MCF 10A (cell line): ENCODE results near the gene IL1RL2. TPM values are rescaled to one million over a fixed set of nuclear protein-coding genes. Genes with fewer than 3 reads are reported as not detected.
A peak's percentile ranks its signal among the peaks of the same experiment; 100 is the strongest.

Experiments
- BruUV-seq: library from RNA; stranded (reverse); fragments of 400-500 nt; replicated peaks from 2 replicates; lab custom pipeline; 2021; lab: Mats Ljungman, UMichigan
- CTCF ChIA-PET: fragments of 300-600 bp; sonication (Branson Sonifier 250); formaldehyde crosslinking; extraction: SDS; loops from one replicate; lab custom pipeline; 2021; ENCODE audit warnings: antibody characterized with exemption, inconsistent platforms; lab: Yijun Ruan, JAX
- POLR2A ChIA-PET: fragments of 300-600, 350-650 bp; sonication (Branson Sonifier 250); formaldehyde crosslinking; extraction: SDS; loops from one replicate; lab custom pipeline; 2020; ENCODE audit warnings: antibody characterized with exemption, inconsistent platforms; lab: Yijun Ruan, JAX
- DNase-seq: peaks from one replicate; pipeline ENCODE4 v3.0.0-alpha.2; 2018; ENCODE audit not compliant: unreplicated experiment
- H3K27ac Mint-ChIP-seq: one replicate; pipeline ENCODE4 v1.8.0; 2022; ENCODE audit warnings: mild to moderate bottlenecking, low read depth, mixed read lengths; ENCODE audit not compliant: unreplicated experiment
- H3K27me3 Mint-ChIP-seq: one replicate; pipeline ENCODE4 v1.8.0; 2022; ENCODE audit warnings: mixed read lengths; ENCODE audit not compliant: insufficient read depth, unreplicated experiment
- H3K36me3 Mint-ChIP-seq: one replicate; pipeline ENCODE4 v1.8.0; 2022; ENCODE audit warnings: mild to moderate bottlenecking, moderate library complexity, mixed read lengths; ENCODE audit not compliant: insufficient read depth, unreplicated experiment
- H3K4me1 Mint-ChIP-seq: one replicate; pipeline ENCODE4 v1.8.0; 2022; ENCODE audit warnings: mixed read lengths; ENCODE audit not compliant: insufficient read depth, unreplicated experiment
- H3K4me3 Mint-ChIP-seq: one replicate; pipeline ENCODE4 v1.8.0; 2022; ENCODE audit warnings: mild to moderate bottlenecking, moderate library complexity, mixed read lengths; ENCODE audit not compliant: unreplicated experiment
- H3K9me3 Mint-ChIP-seq: one replicate; pipeline ENCODE4 v1.8.0; 2022; ENCODE audit warnings: mixed read lengths; ENCODE audit not compliant: unreplicated experiment
- intact Hi-C: fragments of 100-400 bp; cut with micrococcal nuclease; formaldehyde crosslinking; loops from 2 replicates; pipeline ENCODE4 v1.14.1; 2022
- total RNA-seq: library from RNA; stranded (reverse); gene quantifications from 2 replicates; pipeline ENCODE4 v1.2.3, GENCODE V29; 2022
- TF ChIP-seq, protein P1 (sequence below): fragments of 200-600 bp; IDR thresholded peaks from one replicate; pipeline ENCODE4 v1.8.0; 2022; ENCODE audit warnings: antibody characterized with exemption, mild to moderate bottlenecking; ENCODE audit not compliant: unreplicated experiment

IL1RL2 gene
- total RNA-seq, 1 experiment from 2014 or later: not detected

DNA sequence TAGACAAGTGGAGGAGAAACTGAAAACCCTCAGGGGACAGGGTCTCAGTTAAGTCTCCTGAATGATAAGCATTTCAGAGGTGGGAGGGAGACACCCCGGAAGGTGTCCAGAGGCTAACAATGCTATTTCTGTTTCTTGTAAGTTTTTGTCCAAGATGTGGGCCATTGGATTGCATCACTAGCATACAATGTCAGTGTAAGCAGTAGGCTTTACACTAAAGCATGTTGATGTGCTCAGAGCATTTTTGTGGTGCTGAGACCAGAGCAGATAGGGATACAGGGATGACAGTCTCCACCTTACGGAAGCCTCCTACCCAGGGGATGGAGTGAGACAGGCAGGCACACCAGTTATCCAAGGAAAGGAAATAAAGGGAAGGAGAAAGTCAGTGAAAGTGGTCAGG, 46.4 kb upstream of the IL1RL2 start:
- Mint-ChIP-seq H3K9me3 (peaks cover 4% of the 10 kb centered on the region), H3K27ac (no peak overlapping the region), H3K36me3 (peaks cover 6% of the 10 kb centered on the region), H3K4me3 (no peak overlapping the region), H3K27me3 (no peaks in the 10 kb centered on the region), H3K4me1 (no peaks in the 10 kb centered on the region)
- intact Hi-C loops: no loop called here
- DNase-seq: no peak
- no TSS peak for BruUV-seq
- ChIA-PET POLR2A (interaction anchor here (1.2 kb wide), 1 partner anchor 14 kb away, joined by 4 read pairs; no protein-coding TSS in a partner anchor), CTCF (interaction anchor here (0.7 to 2.1 kb wide), 4 partner anchors 26 to 1495 kb away, joined by 3 to 13 read pairs (median 4); no protein-coding TSS in a partner anchor)
- TF ChIP-seq, protein P1, sequence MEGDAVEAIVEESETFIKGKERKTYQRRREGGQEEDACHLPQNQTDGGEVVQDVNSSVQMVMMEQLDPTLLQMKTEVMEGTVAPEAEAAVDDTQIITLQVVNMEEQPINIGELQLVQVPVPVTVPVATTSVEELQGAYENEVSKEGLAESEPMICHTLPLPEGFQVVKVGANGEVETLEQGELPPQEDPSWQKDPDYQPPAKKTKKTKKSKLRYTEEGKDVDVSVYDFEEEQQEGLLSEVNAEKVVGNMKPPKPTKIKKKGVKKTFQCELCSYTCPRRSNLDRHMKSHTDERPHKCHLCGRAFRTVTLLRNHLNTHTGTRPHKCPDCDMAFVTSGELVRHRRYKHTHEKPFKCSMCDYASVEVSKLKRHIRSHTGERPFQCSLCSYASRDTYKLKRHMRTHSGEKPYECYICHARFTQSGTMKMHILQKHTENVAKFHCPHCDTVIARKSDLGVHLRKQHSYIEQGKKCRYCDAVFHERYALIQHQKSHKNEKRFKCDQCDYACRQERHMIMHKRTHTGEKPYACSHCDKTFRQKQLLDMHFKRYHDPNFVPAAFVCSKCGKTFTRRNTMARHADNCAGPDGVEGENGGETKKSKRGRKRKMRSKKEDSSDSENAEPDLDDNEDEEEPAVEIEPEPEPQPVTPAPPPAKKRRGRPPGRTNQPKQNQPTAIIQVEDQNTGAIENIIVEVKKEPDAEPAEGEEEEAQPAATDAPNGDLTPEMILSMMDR: no peak

DNA sequence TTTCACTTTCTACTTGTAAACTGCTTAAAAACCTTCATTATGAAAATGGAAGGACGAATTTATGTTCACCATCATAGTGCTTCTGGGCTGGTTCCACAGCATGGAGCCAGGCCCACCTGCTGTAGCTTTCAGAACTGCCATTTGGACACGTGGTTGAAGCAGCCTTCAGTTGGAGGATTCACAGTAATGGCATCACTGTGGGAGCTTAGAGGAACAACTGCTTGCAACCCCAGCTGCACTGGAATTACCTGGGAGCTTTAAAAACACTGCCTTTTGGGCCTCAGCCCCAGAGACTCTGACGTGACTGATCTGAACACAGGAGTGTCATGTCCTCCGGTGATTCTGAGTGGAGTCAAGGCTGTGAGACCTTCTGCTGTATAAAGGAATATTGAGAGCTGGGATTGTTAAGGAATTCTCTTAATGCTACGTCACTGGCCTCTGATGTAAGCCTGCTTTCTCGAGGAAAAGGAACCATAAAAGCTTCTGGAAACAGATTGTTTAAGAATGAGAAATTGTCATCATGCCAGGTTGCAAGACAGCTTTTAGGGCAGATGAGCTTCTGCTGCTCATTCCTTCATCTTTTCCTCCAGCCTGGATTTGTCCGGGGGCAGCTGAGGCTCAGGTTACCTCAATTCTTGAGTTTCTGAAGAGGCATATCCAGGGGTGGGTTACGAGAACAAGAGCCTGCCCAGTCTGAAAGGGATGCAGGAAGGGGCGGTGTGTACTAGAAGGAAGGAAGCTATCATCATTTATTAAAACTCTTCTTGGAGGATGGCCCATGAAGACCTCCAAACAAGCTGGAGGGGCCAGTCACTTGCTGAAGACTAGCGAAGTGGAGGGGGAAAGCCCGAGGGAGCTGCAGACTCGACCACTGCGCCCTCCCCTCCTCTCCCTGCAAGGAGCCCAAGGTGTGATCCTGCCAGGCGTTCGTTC, 45.5 kb upstream of the IL1RL2 start:
- TF ChIP-seq, protein P1: no peak
- BruUV-seq: no TSS peak
- intact Hi-C loops: no loop called here
- Mint-ChIP-seq H3K27me3 (no peaks in the 10 kb centered on the region), H3K27ac (no peak overlapping the region), H3K9me3 (peaks cover 8% of the 10 kb centered on the region), H3K4me3 (peak overlapping the region; percentile 73), H3K4me1 (no peaks in the 10 kb centered on the region), H3K36me3 (peaks cover 6% of the 10 kb centered on the region)
- CTCF ChIA-PET: interaction anchor here (0.6 to 3.3 kb wide), 11 partner anchors 13 to 258 kb away, joined by 3 to 27 read pairs (median 5); no protein-coding TSS in a partner anchor
- POLR2A ChIA-PET: interaction anchor here (0.7 to 3.5 kb wide), 11 partner anchors 9 to 302 kb away, joined by 3 to 29 read pairs (median 4); no protein-coding TSS in a partner anchor
- no peak for DNase-seq

DNA sequence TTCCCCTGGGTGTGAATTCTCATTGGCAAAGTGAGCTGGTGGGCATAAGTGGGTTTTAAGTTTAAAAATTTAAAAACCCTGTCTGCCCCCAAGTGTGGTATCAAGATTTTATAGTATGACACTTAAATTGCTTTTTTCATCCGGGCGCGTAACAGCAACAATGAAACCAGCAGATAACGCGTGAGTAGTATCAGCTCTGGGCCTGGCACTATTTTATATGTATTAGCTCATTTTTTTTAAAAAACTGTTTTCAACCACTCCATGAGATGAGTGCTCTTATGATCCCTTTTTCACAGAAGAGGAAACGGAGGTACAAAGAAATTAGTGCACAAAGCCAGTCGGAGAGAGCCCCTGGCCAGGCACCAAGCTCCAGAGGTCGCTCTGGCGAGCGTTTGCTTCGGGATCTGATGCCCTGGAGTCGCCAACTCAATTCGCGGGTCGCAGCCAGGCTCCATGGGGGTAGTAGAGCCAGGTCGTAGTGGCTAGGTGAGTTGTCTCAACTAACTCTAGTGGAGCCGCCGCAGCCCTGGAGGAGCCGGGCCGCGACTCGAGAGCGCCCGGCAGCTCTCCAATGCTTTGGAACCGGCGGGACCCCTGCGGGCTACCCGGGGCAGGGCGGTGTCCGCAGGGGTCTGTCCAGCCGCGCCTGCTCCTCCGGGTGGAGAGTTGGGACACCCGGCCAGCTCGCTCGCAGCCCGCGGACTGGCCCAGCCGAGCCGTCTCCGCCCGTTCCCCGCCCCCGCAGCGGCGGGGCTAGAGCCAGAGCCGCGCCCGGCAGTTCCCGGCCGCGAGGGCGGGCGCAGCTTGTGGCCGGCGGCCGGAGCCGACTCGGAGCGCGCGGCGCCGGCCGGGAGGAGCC, 44.6 kb upstream of the IL1RL2 start, which contains the start of gene IL1R1:
Gene IL1R1 (plus strand): TSS at position 777 of the 859 bp plus-strand sequence. CDS start 14,979 bp downstream, outside the sequence.
- Mint-ChIP-seq H3K27ac (peak within 1 kb of the TSS; percentile 68), H3K27me3 (no peaks in the 10 kb centered on the region), H3K36me3 (peaks cover 6% of the 10 kb centered on the region), H3K4me3 (peak within 1 kb of the TSS; percentile 81), H3K4me1 (no peaks in the 10 kb centered on the region), H3K9me3 (peaks cover 8% of the 10 kb centered on the region)
- ChIA-PET POLR2A (interaction anchor here (0.6 to 3.5 kb wide), 17 partner anchors 9 to 934 kb away, joined by 3 to 29 read pairs (median 3); no protein-coding TSS in a partner anchor), CTCF (interaction anchor here (0.5 to 3.3 kb wide), 15 partner anchors 13 to 259 kb away, joined by 3 to 27 read pairs (median 4); no protein-coding TSS in a partner anchor)
- intact Hi-C loops: no loop called here
- BruUV-seq: no TSS peak
- peak; percentile 80 for DNase-seq
- TF ChIP-seq, protein P1: no peak
